ENCODE data around the gene GNAT1. TPM values are rescaled to one million over a fixed set of nuclear protein-coding genes. Genes with fewer than 3 reads are reported as not detected.

Gene GNAT1
- polyA plus RNA-seq, 2 of the 4 experiments (the other 2 are of a cell fraction), result not detected

- TF ChIP-seq PBX3 (IDR thresholded peaks at IDR 0.05) (no peak), JUN (IDR thresholded peaks at IDR 0.05) (peak in 1 of 2 experiments; percentile 30; a peak in 1 of 5 replicates), POLR2A (IDR thresholded peaks at IDR 0.05; ENCODE audit: low read length) (peak; percentile 84), RFX5 (IDR thresholded peaks at IDR 0.05) (0 out of 2 replicates have a peak, but pooled peaks have one; percentile 12), MAX (IDR thresholded peaks at IDR 0.05) (peak; percentile 31; the same call in 1 of the 2 replicates), PHF8 (IDR thresholded peaks at IDR 0.05; ENCODE audit: borderline replicate concordance, low read depth) (peak; percentile 40; the same call in 1 of the 2 replicates), NR3C1 (IDR thresholded peaks at IDR 0.05) (no peak), HOXB13 (CRISPR knock-in tag; IDR thresholded peaks at IDR 0.05; ENCODE audit: low read depth) (no peak)
- TF ChIP-seq, protein P1, sequence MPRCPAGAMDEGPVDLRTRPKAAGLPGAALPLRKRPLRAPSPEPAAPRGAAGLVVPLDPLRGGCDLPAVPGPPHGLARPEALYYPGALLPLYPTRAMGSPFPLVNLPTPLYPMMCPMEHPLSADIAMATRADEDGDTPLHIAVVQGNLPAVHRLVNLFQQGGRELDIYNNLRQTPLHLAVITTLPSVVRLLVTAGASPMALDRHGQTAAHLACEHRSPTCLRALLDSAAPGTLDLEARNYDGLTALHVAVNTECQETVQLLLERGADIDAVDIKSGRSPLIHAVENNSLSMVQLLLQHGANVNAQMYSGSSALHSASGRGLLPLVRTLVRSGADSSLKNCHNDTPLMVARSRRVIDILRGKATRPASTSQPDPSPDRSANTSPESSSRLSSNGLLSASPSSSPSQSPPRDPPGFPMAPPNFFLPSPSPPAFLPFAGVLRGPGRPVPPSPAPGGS (IDR thresholded peaks at IDR 0.05), result peak; percentile 58; the same call in 1 of the 3 replicates
- ChIA-PET POLR2A (interaction anchor here (0.8 to 1.5 kb wide), 12 partner anchors 8 to 66 kb away, joined by 3 to 16 read pairs (median 4); partner anchors contain the start of genes IFRD2, LSMEM2 and SEMA3B), CTCF (interaction anchor here (0.7 to 16.1 kb wide), 9 partner anchors 9 to 89 kb away, joined by 3 to 219 read pairs (median 3); partner anchors contain the start of genes HYAL3 and NAA80)
- Histone ChIP-seq H3K4me2 (peak within 1 kb of the TSS; percentile 99), H3K4me3 (peak within 1 kb of the TSS; percentile 69), H3K9me3 (no peaks in the 10 kb centered on the region), H3K27ac (peak within 1 kb of the TSS; percentile 76 to 91), H3K4me1 (peaks cover 30% of the 10 kb centered on the region)
- no peak for FAIRE-seq
- DNase-seq (ENCODE audit: low read depth in 1 of 2, low spot score in 1 of 2), result peak; percentile 93 to 94
- 1% methylated on average over 18 of the region's 75 CpGs for WGBS (ENCODE audit: missing lambda C conversion rate)
- ATAC-seq, result peak; percentile 95 to 98
Observed at GRCh38 chr3:50235716-50236483, 44.5 kb downstream of the GNAT1 start, which contains the start of gene GNAI2. Gene GNAI2 (plus strand): TSS chr3:50236204. CDS start chr3:50236336, 132 bp downstream.

- ATAC-seq (no peak), DNase-seq (ENCODE audit: low read depth in 1 of 2, low spot score in 1 of 2) (no peak), FAIRE-seq (no peak)
- H3K27ac ChIP-seq, result peak overlapping the region; percentile 76 to 91
- ChIA-PET POLR2A (interaction anchor here (0.7 to 1.3 kb wide), 2 partner anchors 10 to 29 kb away, joined by 3 to 4 read pairs; no protein-coding TSS in a partner anchor), CTCF (interaction anchor here (0.9 to 16.1 kb wide), 5 partner anchors 9 to 89 kb away, joined by 3 to 219 read pairs (median 12); no protein-coding TSS in a partner anchor)
- peaks cover 30% of the 10 kb centered on the region for H3K4me1 ChIP-seq
- no peaks in the 10 kb centered on the region for H3K9me3 ChIP-seq
- no peak for TF ChIP-seq ATOH8 (CRISPR knock-in tag; IDR thresholded peaks at IDR 0.05; ENCODE audit: low read depth)
- TF ChIP-seq HEYL (CRISPR knock-in tag; IDR thresholded peaks at IDR 0.05), result no peak
- TF ChIP-seq CHD4 (IDR thresholded peaks at IDR 0.05; ENCODE audit: borderline replicate concordance), result no peak
- 0 out of 2 replicates have a peak, but pooled peaks have one; percentile 1 for TF ChIP-seq PHF8 (IDR thresholded peaks at IDR 0.05; ENCODE audit: borderline replicate concordance, low read depth)
- peak overlapping the region; percentile 69 for H3K4me3 ChIP-seq
- peak overlapping the region; percentile 99 for H3K4me2 ChIP-seq
- 34% methylated on average over 13 of the region's 13 CpGs for whole genome bisulfite sequencing (ENCODE audit: missing lambda C conversion rate)
Observed at GRCh38 chr3:50236484-50237132, 45.2 kb downstream of the GNAT1 start.

DNA sequence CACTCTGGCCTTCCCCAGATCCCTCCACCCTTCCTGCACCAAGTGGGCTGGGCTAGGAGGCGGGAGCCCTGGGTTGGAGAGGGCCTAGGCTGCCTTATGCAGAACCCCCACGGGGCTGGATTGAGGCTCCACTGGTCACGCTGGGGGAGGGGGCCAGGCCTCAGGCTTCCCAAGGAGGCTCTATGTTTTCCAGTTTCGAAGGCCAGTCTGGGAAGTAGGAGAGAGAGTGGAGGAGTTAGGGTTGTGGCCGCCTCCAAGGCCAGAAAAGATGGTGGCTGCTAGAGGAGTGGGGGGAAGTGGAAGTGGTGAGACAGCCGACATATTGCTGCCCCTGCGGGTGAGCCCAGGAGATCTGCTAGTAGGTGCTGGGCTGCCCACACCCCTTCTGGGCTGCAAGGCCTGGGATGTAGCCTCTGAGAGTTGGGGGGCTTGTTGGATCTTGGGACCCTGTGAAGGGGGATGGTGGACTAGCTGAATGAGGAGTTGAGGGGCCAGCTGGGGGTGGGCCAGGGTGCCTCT, 45.8 kb downstream of the GNAT1 start:
- ATAC-seq (no peak), DNase-seq (ENCODE audit: low read depth in 1 of 2, low spot score in 1 of 2) (no peak), FAIRE-seq (no peak)
- CTCF ChIA-PET, result interaction anchor here (0.6 to 16.1 kb wide), 6 partner anchors 10 to 188 kb away, joined by 3 to 219 read pairs (median 8); no protein-coding TSS in a partner anchor
- TF ChIP-seq CBX2 (IDR thresholded peaks at IDR 0.05; ENCODE audit: borderline replicate concordance, low read depth) (no peak), MAZ (IDR thresholded peaks at IDR 0.05; ENCODE audit: borderline replicate concordance, low read depth, low read length) (no peak), POLR2AphosphoS2 (conservative IDR thresholded peaks at IDR 0.05; ENCODE audit: low read length) (no peak), FOSB (CRISPR knock-in tag; IDR thresholded peaks at IDR 0.05) (no peak), HEYL (CRISPR knock-in tag; IDR thresholded peaks at IDR 0.05) (no peak)
- Histone ChIP-seq H3K27ac (peak overlapping the region; percentile 76 to 91; a peak in 4 of 6 replicates), H3K4me3 (peak overlapping the region; percentile 69), H3K9me3 (no peaks in the 10 kb centered on the region), H3K4me2 (peak overlapping the region; percentile 99), H3K4me1 (peaks cover 30% of the 10 kb centered on the region)
- POLR2A ChIA-PET, result interaction anchor here (0.7 kb wide), 1 partner anchor 9 kb away, joined by 3 read pairs; no protein-coding TSS in a partner anchor
- 81% methylated on average over 5 of the region's 7 CpGs for WGBS (ENCODE audit: missing lambda C conversion rate)
